D721Med (cell line): ENCODE measurements around the gene PRPS1L1.

Experiments used
- DNase-seq: peaks from one replicate; pipeline ENCODE4 v3.0.0; 2011; ENCODE audit warnings: low spot score; ENCODE audit not compliant: insufficient read length
- FAIRE-seq: peaks from 2 replicates; lab custom pipeline; 2011; peaks lifted over from hg19 to GRCh38; lab: Jason Lieb, UNC
- CTCF ChIP-seq: IDR thresholded peaks from 2 replicates; pipeline ENCODE4 v1.5.1; 2012; ENCODE audit warnings: mild to moderate bottlenecking, control low read depth; ENCODE audit not compliant: insufficient read depth; ENCODE audit errors: missing control alignments

PRPS1L1 gene

GRCh38 chr7:18053177-18053928 is 25.7 kb upstream of the PRPS1L1 start:
- FAIRE-seq (no peak), DNase-seq (no peak)
- no peak for TF ChIP-seq CTCF

GRCh38 chr7:18049262-18049661 is 21.6 kb upstream of the PRPS1L1 start:
- DNase-seq (no peak), FAIRE-seq (no peak)
- no peak for TF ChIP-seq CTCF

- no peak for DNase-seq
- no peak for FAIRE-seq
- no peak for TF ChIP-seq CTCF
These were observed 19.0 kb upstream of the PRPS1L1 start for GRCh38 chr7:18046601-18047000.

GRCh38 chr7:18045171-18045570 is 17.5 kb upstream of the PRPS1L1 start:
- no peak for TF ChIP-seq CTCF
- FAIRE-seq = no peak
- DNase-seq = no peak

GRCh38 chr7:18041191-18041590 is 13.5 kb upstream of the PRPS1L1 start:
- TF ChIP-seq CTCF = no peak
- no peak for DNase-seq
- FAIRE-seq = no peak

- DNase-seq (no peak), FAIRE-seq (no peak)
- TF ChIP-seq CTCF = no peak
These were observed 12.6 kb upstream of the PRPS1L1 start for GRCh38 chr7:18040196-18040595.

- no peak for TF ChIP-seq CTCF
- DNase-seq (no peak), FAIRE-seq (no peak)
These were observed 10.7 kb upstream of the PRPS1L1 start for GRCh38 chr7:18038382-18038781.
